Neural cell (in vitro differentiated cells): ENCODE measurements around the gene PFKFB3. TPM values are rescaled to one million over a fixed set of nuclear protein-coding genes. Genes with fewer than 3 reads are reported as not detected.

ENCODE experiments used
- H2AFZ ChIP-seq: fragments of 200-600, 300-800 bp; sonication (generic), shearing (Covaris generic); 2 replicates; pipeline ENCODE4 v1.6.0; 2014; ENCODE audit warnings: low read depth, mild to moderate bottlenecking, antibody characterized with exemption, low read length, moderate library complexity
- H3F3A ChIP-seq: fragments of 200-600 bp; shearing (Covaris generic); 2 replicates; pipeline ENCODE4 v1.6.1; 2016; ENCODE audit warnings: mild to moderate bottlenecking, moderate library complexity, mixed read lengths, antibody characterized with exemption, low read length; ENCODE audit not compliant: insufficient read depth, poor library complexity, severe bottlenecking
- H3K27ac ChIP-seq: fragments of 200-600, 300-800 bp; sonication (generic), shearing (Covaris generic); 2 replicates; pipeline ENCODE4 v1.5.1; 2014; ENCODE audit warnings: mild to moderate bottlenecking, low read length, moderate library complexity
- H3K27me3 ChIP-seq: fragments of 300-800, 200-600 bp; sonication (generic), shearing (Covaris generic); 2 replicates; pipeline ENCODE4 v1.6.0; 2014; ENCODE audit warnings: mild to moderate bottlenecking, low read depth, low read length, moderate library complexity; ENCODE audit not compliant: insufficient read depth
- H3K36me3 ChIP-seq: fragments of 300-800, 200-600 bp; sonication (generic), shearing (Covaris generic); 2 replicates; pipeline ENCODE4 v1.5.1; 2014; ENCODE audit warnings: mild to moderate bottlenecking, antibody characterized with exemption, low read length, moderate library complexity; ENCODE audit not compliant: insufficient read depth
- H3K4me2 ChIP-seq: fragments of 300-800, 200-600 bp; sonication (generic), shearing (Covaris generic); 2 replicates; pipeline ENCODE4 v1.6.0; 2014; ENCODE audit warnings: mild to moderate bottlenecking, low read length
- H3K4me3 ChIP-seq: fragments of 300-800, 200-600 bp; sonication (generic), shearing (Covaris generic); 2 replicates; pipeline ENCODE4 v1.5.1; 2014; ENCODE audit warnings: mild to moderate bottlenecking, low read length, moderate library complexity
- H3K79me2 ChIP-seq: fragments of 200-600 bp; shearing (Covaris generic); replicated peaks from 2 replicates; pipeline ENCODE4 v1.6.0; 2014; ENCODE audit warnings: mild to moderate bottlenecking, low read length, moderate library complexity; ENCODE audit not compliant: insufficient read depth
- H3K9ac ChIP-seq: fragments of 300-800, 200-600 bp; sonication (generic), shearing (Covaris generic); 2 replicates; pipeline ENCODE4 v1.6.1; 2016; ENCODE audit warnings: mild to moderate bottlenecking, low read length, mixed read lengths
- H3K9me2 ChIP-seq: fragments of 200-600 bp; shearing (Covaris generic); 2 replicates; pipeline ENCODE4 v1.6.1; 2016; ENCODE audit warnings: mild to moderate bottlenecking, low read length, mixed read lengths; ENCODE audit not compliant: insufficient read depth
- H3K9me3 ChIP-seq: fragments of 200-600, 300-800 bp; sonication (generic), shearing (Covaris generic); 2 replicates; pipeline ENCODE4 v1.6.1; 2016; ENCODE audit warnings: mild to moderate bottlenecking, mixed run types, low read length, moderate library complexity, mixed read lengths
- H4K20me1 ChIP-seq: fragments of 200-600 bp; shearing (Covaris generic); 2 replicates; pipeline ENCODE4 v1.6.1; 2016; ENCODE audit warnings: mild to moderate bottlenecking, mixed run types; ENCODE audit not compliant: insufficient read depth
- EP300 ChIP-seq: fragments of 450-650 bp; conservative IDR thresholded peaks from 2 replicates; pipeline ENCODE4 v1.6.1; 2014; ENCODE audit warnings: antibody characterized with exemption, mild to moderate bottlenecking, moderate library complexity; ENCODE audit not compliant: poor library complexity, severe bottlenecking
- EZH2 ChIP-seq: fragments of 200-600, 300-800 bp; shearing (Covaris generic), sonication (generic); IDR thresholded peaks from 2 replicates; pipeline ENCODE4 v1.6.1; 2014; ENCODE audit warnings: antibody characterized with exemption, low read length, borderline replicate concordance, mild to moderate bottlenecking; ENCODE audit not compliant: insufficient read depth, poor library complexity, severe bottlenecking
- MXI1 ChIP-seq: fragments of 450-650 bp; conservative IDR thresholded peaks from 2 replicates; pipeline ENCODE4 v1.6.1; 2014; ENCODE audit warnings: antibody characterized with exemption, mild to moderate bottlenecking; ENCODE audit not compliant: poor library complexity, severe bottlenecking
- POLR2AphosphoS5 ChIP-seq: IDR thresholded peaks from 2 replicates; pipeline ENCODE4 v1.6.1; 2012
- RAD21 ChIP-seq: fragments of 450-650 bp; conservative IDR thresholded peaks from 2 replicates; pipeline ENCODE4 v1.6.1; 2014; ENCODE audit warnings: antibody characterized with exemption, mild to moderate bottlenecking, moderate library complexity
- SMC3 ChIP-seq: fragments of 450-650 bp; conservative IDR thresholded peaks from 2 replicates; pipeline ENCODE4 v1.6.1; 2014; ENCODE audit warnings: antibody characterized with exemption, mild to moderate bottlenecking, moderate library complexity; ENCODE audit not compliant: poor library complexity
- TAF1 ChIP-seq: IDR thresholded peaks from 2 replicates; pipeline ENCODE4 v1.6.1; 2012; ENCODE audit warnings: low read depth
- polyA plus RNA-seq: library from polyadenylated mRNA; depleted of rRNA; stranded (reverse); fragments of >200 nt; gene quantifications from 2 replicates; pipeline ENCODE4 v1.2.3, GENCODE V29; 2014
- TF ChIP-seq, protein P1 (sequence below): fragments of 450-650 bp; IDR thresholded peaks from 2 replicates; pipeline ENCODE4 v1.5.1; 2014; ENCODE audit warnings: antibody characterized with exemption, mild to moderate bottlenecking, moderate library complexity; ENCODE audit not compliant: poor library complexity, severe bottlenecking
- TF ChIP-seq, protein P2 (sequence below): IDR thresholded peaks from 2 replicates; pipeline ENCODE4 v1.6.1; 2012; ENCODE audit warnings: borderline replicate concordance

The PFKFB3 gene
- polyA plus RNA-seq, 1 donor from 2014 or later, result 33.4 TPM

DNA sequence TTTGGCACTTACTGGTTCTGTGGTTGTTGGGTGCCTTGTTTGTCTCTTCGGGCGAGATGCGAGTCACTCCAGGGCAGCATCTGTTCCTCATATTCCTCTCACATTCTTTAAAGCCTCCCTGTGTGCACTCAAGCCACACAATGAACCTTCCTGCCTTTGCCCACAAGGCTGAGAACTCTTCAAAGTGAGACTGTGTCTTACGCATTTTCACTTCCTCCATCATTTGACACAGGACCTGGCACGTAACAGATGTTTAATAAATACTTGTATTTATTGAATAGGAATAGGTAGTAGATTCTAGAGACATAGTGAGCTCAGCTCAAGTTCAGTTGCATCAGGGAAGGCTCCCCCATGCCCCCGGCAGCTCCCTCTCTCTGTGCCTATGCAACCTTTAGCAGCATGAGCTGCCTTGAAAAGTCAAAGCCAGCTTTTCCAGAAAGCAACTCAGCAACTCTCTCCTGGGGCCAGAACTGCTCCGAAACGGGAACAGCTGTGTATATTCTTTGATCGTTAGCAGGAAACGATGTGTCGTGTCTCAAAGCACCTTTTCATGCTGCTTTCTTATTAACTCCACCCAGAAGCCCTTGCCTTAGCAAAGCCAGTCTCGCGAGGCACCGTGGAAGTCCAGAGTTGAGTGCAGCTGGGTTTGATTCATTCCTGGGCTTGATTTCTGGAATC is 97.5 kb downstream of the PFKFB3 start:
- no peaks in the 10 kb centered on the region for H3F3A ChIP-seq
- H3K9me3 ChIP-seq, result no peaks in the 10 kb centered on the region
- H4K20me1 ChIP-seq, result no peaks in the 10 kb centered on the region
- no peaks in the 10 kb centered on the region for H3K79me2 ChIP-seq
- no peak overlapping the region for H3K27ac ChIP-seq
- H3K9me2 ChIP-seq, result no peaks in the 10 kb centered on the region
- no peak overlapping the region for H3K4me3 ChIP-seq
- H3K36me3 ChIP-seq, result no peaks in the 10 kb centered on the region
- H3K27me3 ChIP-seq, result no peaks in the 10 kb centered on the region
- no peak overlapping the region for H3K4me2 ChIP-seq
- TF ChIP-seq TAF1 (no peak), RAD21 (no peak), EZH2 (no peak), POLR2AphosphoS5 (no peak), MXI1 (no peak)
- TF ChIP-seq, protein P1, sequence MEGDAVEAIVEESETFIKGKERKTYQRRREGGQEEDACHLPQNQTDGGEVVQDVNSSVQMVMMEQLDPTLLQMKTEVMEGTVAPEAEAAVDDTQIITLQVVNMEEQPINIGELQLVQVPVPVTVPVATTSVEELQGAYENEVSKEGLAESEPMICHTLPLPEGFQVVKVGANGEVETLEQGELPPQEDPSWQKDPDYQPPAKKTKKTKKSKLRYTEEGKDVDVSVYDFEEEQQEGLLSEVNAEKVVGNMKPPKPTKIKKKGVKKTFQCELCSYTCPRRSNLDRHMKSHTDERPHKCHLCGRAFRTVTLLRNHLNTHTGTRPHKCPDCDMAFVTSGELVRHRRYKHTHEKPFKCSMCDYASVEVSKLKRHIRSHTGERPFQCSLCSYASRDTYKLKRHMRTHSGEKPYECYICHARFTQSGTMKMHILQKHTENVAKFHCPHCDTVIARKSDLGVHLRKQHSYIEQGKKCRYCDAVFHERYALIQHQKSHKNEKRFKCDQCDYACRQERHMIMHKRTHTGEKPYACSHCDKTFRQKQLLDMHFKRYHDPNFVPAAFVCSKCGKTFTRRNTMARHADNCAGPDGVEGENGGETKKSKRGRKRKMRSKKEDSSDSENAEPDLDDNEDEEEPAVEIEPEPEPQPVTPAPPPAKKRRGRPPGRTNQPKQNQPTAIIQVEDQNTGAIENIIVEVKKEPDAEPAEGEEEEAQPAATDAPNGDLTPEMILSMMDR, result no peak
- no peak overlapping the region for H3K9ac ChIP-seq
- no peak overlapping the region for H2AFZ ChIP-seq

DNA sequence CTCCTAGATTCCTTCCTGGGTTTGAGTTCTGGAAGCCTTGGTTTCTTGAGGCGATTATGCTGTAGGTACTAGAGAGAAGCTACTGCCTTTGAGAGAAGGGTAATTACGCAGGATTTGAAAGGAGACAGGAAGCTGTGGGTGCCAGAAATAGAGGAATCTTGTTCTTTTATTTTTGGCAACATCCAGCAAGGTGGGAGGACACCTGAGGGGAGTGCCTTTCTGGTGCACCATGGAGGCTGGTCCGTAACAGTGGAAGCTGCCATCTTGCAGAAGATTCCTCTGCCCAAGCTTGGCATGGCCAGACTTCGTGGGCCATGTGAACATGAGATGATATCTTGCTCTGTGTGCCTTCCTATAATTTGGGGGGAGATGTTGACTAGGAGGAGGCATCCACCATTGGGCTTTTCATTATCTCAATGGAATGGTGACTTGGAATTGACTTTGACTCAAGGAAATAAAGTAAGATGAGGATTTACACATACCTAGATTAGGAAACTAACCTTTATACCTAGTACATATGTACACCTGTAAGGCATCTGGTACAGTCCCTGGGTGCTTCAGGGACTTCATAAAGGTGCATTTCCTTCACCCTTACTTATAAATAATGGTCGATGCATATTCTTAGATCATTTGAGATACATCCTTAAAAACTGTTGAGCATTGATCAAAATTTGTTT is 98.2 kb downstream of the PFKFB3 start:
- H3K9ac ChIP-seq, result no peak overlapping the region
- no peaks in the 10 kb centered on the region for H3F3A ChIP-seq
- no peaks in the 10 kb centered on the region for H3K27me3 ChIP-seq
- TF ChIP-seq, protein P2, sequence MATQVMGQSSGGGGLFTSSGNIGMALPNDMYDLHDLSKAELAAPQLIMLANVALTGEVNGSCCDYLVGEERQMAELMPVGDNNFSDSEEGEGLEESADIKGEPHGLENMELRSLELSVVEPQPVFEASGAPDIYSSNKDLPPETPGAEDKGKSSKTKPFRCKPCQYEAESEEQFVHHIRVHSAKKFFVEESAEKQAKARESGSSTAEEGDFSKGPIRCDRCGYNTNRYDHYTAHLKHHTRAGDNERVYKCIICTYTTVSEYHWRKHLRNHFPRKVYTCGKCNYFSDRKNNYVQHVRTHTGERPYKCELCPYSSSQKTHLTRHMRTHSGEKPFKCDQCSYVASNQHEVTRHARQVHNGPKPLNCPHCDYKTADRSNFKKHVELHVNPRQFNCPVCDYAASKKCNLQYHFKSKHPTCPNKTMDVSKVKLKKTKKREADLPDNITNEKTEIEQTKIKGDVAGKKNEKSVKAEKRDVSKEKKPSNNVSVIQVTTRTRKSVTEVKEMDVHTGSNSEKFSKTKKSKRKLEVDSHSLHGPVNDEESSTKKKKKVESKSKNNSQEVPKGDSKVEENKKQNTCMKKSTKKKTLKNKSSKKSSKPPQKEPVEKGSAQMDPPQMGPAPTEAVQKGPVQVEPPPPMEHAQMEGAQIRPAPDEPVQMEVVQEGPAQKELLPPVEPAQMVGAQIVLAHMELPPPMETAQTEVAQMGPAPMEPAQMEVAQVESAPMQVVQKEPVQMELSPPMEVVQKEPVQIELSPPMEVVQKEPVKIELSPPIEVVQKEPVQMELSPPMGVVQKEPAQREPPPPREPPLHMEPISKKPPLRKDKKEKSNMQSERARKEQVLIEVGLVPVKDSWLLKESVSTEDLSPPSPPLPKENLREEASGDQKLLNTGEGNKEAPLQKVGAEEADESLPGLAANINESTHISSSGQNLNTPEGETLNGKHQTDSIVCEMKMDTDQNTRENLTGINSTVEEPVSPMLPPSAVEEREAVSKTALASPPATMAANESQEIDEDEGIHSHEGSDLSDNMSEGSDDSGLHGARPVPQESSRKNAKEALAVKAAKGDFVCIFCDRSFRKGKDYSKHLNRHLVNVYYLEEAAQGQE, result no peak
- TF ChIP-seq EP300 (no peak), MXI1 (no peak), SMC3 (no peak), TAF1 (no peak), RAD21 (no peak), POLR2AphosphoS5 (no peak), EZH2 (no peak)
- TF ChIP-seq, protein P1, result no peak
- H3K36me3 ChIP-seq, result no peaks in the 10 kb centered on the region
- H2AFZ ChIP-seq, result no peak overlapping the region
- no peaks in the 10 kb centered on the region for H3K9me3 ChIP-seq
- H3K4me3 ChIP-seq, result no peak overlapping the region
- H3K79me2 ChIP-seq, result no peaks in the 10 kb centered on the region
- H3K9me2 ChIP-seq, result no peaks in the 10 kb centered on the region
- no peaks in the 10 kb centered on the region for H4K20me1 ChIP-seq
- H3K27ac ChIP-seq, result no peak overlapping the region
- H3K4me2 ChIP-seq, result no peak overlapping the region
